Measurements from ENCODE around the gene EVA1C. TPM values are rescaled to one million over a fixed set of nuclear protein-coding genes. Genes with fewer than 3 reads are reported as not detected.
"Not testable (repeated sequence)": the region's sequence is repeated elsewhere in the genome, so short reads cannot be mapped to it uniquely, and the experiment has no call there.

The EVA1C gene
- total RNA-seq, 4 donors from 2014 or later: 43.1 to 71.4 (median 51.1) TPM

DNA sequence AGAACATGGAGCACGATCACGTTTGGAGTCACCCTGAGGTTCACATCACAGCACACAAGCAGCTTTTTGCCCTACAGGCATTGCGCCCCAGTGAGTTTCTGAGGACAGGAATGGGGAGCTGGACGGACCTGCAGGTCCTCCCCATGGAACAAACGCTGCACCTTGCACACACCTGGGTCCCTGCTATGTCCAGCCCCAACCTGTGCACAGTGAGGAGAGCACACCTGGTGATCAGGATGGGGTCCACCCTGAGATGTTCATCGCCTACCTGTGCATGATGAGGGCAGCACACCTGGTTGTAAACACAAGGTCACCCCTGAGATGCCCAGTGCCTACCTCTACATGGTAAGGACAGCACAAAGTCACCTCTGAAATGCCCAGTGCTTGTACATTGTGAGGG lies 126.9 kb downstream of the EVA1C start:
- Histone ChIP-seq H3K9me3 (no peaks in the 10 kb centered on the region), H3K4me1 (no peaks in the 10 kb centered on the region), H3K4me3 (no peak overlapping the region), H3K27ac (no peak overlapping the region), H3K27me3 (no peaks in the 10 kb centered on the region), H3K36me3 (no peaks in the 10 kb centered on the region)
- WGBS, 2 donors (ENCODE audit: low coverage in 1 of 2): 77 to 84% methylated on average over 4 to 5 of the region's 6 CpGs
- TF ChIP-seq EP300 (IDR thresholded peaks at IDR 0.05) (no peak), POLR2AphosphoS5 (IDR thresholded peaks at IDR 0.05) (no peak), POLR2A (IDR thresholded peaks at IDR 0.05) (no peak)
- TF ChIP-seq, protein P1, sequence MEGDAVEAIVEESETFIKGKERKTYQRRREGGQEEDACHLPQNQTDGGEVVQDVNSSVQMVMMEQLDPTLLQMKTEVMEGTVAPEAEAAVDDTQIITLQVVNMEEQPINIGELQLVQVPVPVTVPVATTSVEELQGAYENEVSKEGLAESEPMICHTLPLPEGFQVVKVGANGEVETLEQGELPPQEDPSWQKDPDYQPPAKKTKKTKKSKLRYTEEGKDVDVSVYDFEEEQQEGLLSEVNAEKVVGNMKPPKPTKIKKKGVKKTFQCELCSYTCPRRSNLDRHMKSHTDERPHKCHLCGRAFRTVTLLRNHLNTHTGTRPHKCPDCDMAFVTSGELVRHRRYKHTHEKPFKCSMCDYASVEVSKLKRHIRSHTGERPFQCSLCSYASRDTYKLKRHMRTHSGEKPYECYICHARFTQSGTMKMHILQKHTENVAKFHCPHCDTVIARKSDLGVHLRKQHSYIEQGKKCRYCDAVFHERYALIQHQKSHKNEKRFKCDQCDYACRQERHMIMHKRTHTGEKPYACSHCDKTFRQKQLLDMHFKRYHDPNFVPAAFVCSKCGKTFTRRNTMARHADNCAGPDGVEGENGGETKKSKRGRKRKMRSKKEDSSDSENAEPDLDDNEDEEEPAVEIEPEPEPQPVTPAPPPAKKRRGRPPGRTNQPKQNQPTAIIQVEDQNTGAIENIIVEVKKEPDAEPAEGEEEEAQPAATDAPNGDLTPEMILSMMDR (IDR thresholded peaks at IDR 0.05): no peak
- no peak for ATAC-seq

DNA sequence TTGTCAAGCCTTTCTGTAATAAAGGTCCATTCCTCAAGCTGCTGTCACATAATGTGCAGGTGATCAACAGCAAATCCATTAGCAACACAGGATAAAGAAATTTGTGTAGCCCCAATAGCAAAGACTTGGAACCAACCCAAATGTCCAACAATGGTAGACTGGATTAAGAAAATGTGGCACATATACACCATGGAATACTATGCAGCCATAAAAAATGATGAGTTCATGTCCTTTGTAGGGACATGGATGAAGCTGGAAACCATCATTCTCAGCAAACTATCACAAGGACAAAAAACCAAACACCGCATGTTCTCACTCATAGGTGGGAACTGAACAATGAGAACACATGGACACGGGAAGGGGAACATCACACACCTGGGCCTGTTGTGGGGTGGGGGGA lies 130.6 kb downstream of the EVA1C start:
- not testable (repeated sequence) for H3K27ac ChIP-seq, H3K36me3 ChIP-seq, H3K4me1 ChIP-seq, ATAC-seq, H3K4me3 ChIP-seq, H3K27me3 ChIP-seq, H3K9me3 ChIP-seq
- WGBS, 2 donors (ENCODE audit: low coverage in 1 of 2): 100% methylated on average over 1 to 2 of the region's 2 CpGs

DNA sequence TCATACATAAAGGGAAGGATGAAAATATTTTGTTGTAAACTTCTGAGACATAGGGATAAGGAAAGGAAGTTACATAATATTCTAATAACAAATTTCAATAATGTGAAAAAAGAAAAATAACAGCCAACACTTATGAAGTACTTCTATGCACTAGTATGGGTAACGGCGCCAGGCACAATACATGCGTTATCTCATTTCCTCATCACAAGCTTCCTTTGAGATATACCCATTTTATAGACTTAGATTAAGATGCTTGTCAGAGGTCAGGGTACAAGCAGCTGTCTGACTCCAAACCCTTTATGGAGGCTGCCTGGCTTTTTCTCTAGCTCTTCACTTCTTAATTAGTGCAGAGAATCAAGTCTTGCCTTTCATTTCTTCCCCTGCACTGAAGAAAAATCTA lies 131.5 kb downstream of the EVA1C start:
- no peaks in the 10 kb centered on the region for H3K36me3 ChIP-seq
- ATAC-seq: no peak
- no peak overlapping the region for H3K27ac ChIP-seq
- H3K4me3 ChIP-seq: no peak overlapping the region
- no peaks in the 10 kb centered on the region for H3K9me3 ChIP-seq
- TF ChIP-seq POLR2A (IDR thresholded peaks at IDR 0.05) (no peak), POLR2AphosphoS5 (IDR thresholded peaks at IDR 0.05) (no peak), EP300 (IDR thresholded peaks at IDR 0.05) (no peak)
- TF ChIP-seq, protein P1 (IDR thresholded peaks at IDR 0.05): no peak
- 68 to 79% methylated on average over 3 of the region's 3 CpGs for WGBS, 2 donors (ENCODE audit: low coverage in 1 of 2)
- H3K4me1 ChIP-seq: no peaks in the 10 kb centered on the region
- H3K27me3 ChIP-seq: no peaks in the 10 kb centered on the region

DNA sequence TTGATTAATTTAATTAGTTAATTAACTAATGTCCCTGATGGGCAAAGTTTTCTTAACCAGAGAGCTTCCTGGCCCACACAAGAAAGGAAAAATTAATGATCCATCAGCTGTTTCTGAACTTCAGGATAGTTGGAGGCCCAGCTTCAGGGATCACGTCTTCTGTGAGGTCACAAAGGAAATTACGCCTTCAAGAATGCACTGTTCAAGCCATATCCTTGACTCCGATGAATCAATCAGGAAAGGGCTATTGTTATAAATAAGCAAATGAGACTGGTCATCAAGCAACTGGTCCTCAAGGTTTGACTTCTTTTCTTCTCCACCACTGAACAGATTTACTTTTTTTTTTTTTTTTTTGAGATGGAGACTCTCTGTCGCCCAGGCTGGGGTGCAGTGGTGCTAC lies 132.2 kb downstream of the EVA1C start:
- H3K4me1 ChIP-seq: no peaks in the 10 kb centered on the region
- WGBS, 2 donors (ENCODE audit: low coverage in 1 of 2): 69 to 82% methylated on average over 3 of the region's 4 CpGs
- ATAC-seq: no peak
- H3K9me3 ChIP-seq: no peaks in the 10 kb centered on the region
- no peaks in the 10 kb centered on the region for H3K36me3 ChIP-seq
- H3K27me3 ChIP-seq: no peaks in the 10 kb centered on the region
- TF ChIP-seq, protein P1 (IDR thresholded peaks at IDR 0.05): no peak
- TF ChIP-seq EP300 (IDR thresholded peaks at IDR 0.05): no peak
- TF ChIP-seq POLR2AphosphoS5 (IDR thresholded peaks at IDR 0.05): no peak
- no peak for TF ChIP-seq POLR2A (IDR thresholded peaks at IDR 0.05)
- no peak overlapping the region for H3K27ac ChIP-seq
- H3K4me3 ChIP-seq: no peak overlapping the region

DNA sequence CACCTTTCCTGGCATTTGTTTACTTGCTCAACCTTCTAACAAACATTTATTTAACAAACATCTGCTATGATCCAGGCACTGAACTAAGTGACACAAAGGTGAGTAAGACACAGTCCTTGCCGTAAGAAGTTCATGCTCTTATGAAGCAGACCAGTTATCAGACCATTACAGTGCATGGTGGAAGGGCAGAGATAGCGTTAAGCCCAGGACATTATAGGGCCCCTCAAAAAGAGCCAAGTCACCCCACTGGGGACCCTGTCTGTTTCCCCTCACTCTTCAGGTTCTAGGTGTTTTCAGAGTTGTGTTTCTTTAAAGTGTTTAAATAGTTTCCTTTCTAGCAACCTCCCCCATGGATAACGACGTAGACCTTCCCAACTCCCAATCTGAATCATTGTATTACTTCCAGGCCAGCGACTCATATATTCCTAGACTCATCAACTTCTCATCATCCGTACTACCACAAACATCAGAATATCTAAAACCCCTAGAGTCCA lies 133.5 kb downstream of the EVA1C start:
- Histone ChIP-seq H3K4me3 (no peak overlapping the region), H3K9me3 (no peaks in the 10 kb centered on the region), H3K4me1 (no peaks in the 10 kb centered on the region), H3K27ac (no peak overlapping the region), H3K27me3 (no peaks in the 10 kb centered on the region), H3K36me3 (no peaks in the 10 kb centered on the region)
- TF ChIP-seq EP300 (IDR thresholded peaks at IDR 0.05): no peak
- TF ChIP-seq, protein P1 (IDR thresholded peaks at IDR 0.05): no peak
- no peak for TF ChIP-seq POLR2A (IDR thresholded peaks at IDR 0.05)
- TF ChIP-seq POLR2AphosphoS5 (IDR thresholded peaks at IDR 0.05): no peak
- WGBS, 2 donors (ENCODE audit: low coverage in 1 of 2): 40 to 64% methylated on average over 1 to 6 of the region's 6 CpGs
- ATAC-seq: no peak

All from gastroesophageal sphincter (tissue), 4 donors.